Liver (tissue), 3 donors: Measurements from ENCODE around the gene NDUFB11.
"Not testable (repeated sequence)": the region's sequence is repeated elsewhere in the genome, so short reads cannot be mapped to it uniquely, and the experiment has no call there.

ENCODE experiments used
- FOXA1 ChIP-seq: IDR thresholded peaks from 2 replicates; pipeline ENCODE4 v1.6.1; 2016; ENCODE audit warnings: antibody characterized with exemption
- GABPA ChIP-seq, 2 donors: IDR thresholded peaks in 1 of 2; conservative IDR thresholded peaks in 1 of 2; 2 replicates each; pipeline ENCODE4 v1.6.1; 2016; ENCODE audit warnings: antibody characterized with exemption in 2 of 2, mild to moderate bottlenecking in 1 of 2, moderate library complexity in 1 of 2
- JUND ChIP-seq, 2 donors: IDR thresholded peaks; 2 replicates each; pipeline ENCODE4 v1.6.1; 2016; ENCODE audit warnings: antibody characterized with exemption in 2 of 2
- RAD21 ChIP-seq, 2 donors: IDR thresholded peaks; 2 replicates each; pipeline ENCODE4 v1.6.1; 2016; ENCODE audit warnings: antibody characterized with exemption in 2 of 2, mild to moderate bottlenecking in 2 of 2
- RXRA ChIP-seq, 2 donors: IDR thresholded peaks; 2 replicates each; pipeline ENCODE4 v1.6.1; 2017 to 2018; ENCODE audit warnings: antibody characterized with exemption in 2 of 2, mild to moderate bottlenecking in 1 of 2
- SP1 ChIP-seq: IDR thresholded peaks from 2 replicates; pipeline ENCODE4 v1.6.1; 2018; ENCODE audit warnings: antibody characterized with exemption, mild to moderate bottlenecking
- TAF1 ChIP-seq: conservative IDR thresholded peaks from 2 replicates; pipeline ENCODE4 v1.6.1; 2016; ENCODE audit warnings: antibody characterized with exemption, mild to moderate bottlenecking
- TF ChIP-seq, protein P1 (sequence below): fragments of 150-350 bp; IDR thresholded peaks from 2 replicates; pipeline ENCODE4 v1.5.1; 2017; ENCODE audit warnings: improper control_type of control experiment, low read depth, low read length; ENCODE audit not compliant: missing input control
- TF ChIP-seq, protein P2 (sequence below): IDR thresholded peaks from 2 replicates; pipeline ENCODE4 v1.6.1; 2016; ENCODE audit warnings: antibody characterized with exemption, mild to moderate bottlenecking
- TF ChIP-seq, protein P3 (sequence below): IDR thresholded peaks from 2 replicates; pipeline ENCODE4 v1.6.1; 2016; ENCODE audit warnings: antibody characterized with exemption
- TF ChIP-seq, protein P4 (sequence below): IDR thresholded peaks from 2 replicates; pipeline ENCODE4 v1.6.1; 2016; ENCODE audit warnings: antibody characterized with exemption
- donor health status: healthy.
- donor health status: healthy.

DNA sequence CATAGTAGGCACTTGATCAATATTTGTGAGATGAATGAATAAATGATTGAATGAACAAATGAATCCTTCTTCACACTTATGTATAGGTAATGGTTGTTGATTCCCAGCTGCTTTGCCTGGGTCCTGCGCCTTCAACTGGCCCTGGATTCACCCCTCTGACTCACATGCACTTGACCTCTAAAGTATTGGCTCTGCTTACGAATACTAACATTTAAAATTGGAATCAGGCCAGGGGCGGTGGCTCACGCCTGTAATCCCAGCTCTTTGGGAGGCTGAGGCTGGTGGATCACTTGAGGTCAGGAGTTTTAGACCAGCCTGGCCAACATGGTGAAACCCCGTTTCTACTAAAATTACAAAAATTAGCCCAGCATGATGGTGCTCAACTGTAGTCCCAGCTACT, 8.9 kb downstream of the NDUFB11 start:
- TF ChIP-seq, protein P1, sequence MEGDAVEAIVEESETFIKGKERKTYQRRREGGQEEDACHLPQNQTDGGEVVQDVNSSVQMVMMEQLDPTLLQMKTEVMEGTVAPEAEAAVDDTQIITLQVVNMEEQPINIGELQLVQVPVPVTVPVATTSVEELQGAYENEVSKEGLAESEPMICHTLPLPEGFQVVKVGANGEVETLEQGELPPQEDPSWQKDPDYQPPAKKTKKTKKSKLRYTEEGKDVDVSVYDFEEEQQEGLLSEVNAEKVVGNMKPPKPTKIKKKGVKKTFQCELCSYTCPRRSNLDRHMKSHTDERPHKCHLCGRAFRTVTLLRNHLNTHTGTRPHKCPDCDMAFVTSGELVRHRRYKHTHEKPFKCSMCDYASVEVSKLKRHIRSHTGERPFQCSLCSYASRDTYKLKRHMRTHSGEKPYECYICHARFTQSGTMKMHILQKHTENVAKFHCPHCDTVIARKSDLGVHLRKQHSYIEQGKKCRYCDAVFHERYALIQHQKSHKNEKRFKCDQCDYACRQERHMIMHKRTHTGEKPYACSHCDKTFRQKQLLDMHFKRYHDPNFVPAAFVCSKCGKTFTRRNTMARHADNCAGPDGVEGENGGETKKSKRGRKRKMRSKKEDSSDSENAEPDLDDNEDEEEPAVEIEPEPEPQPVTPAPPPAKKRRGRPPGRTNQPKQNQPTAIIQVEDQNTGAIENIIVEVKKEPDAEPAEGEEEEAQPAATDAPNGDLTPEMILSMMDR: not testable (repeated sequence)
- not testable (repeated sequence) for TF ChIP-seq SP1; JUND (IDR thresholded peaks at IDR 0.05); GABPA (IDR thresholded peaks at IDR 0.05 in 1 of 2, conservative IDR thresholded peaks at IDR 0.05 in 1 of 2); FOXA1; RXRA (IDR thresholded peaks at IDR 0.05); RAD21 (IDR thresholded peaks at IDR 0.05); TAF1
- TF ChIP-seq, protein P2, sequence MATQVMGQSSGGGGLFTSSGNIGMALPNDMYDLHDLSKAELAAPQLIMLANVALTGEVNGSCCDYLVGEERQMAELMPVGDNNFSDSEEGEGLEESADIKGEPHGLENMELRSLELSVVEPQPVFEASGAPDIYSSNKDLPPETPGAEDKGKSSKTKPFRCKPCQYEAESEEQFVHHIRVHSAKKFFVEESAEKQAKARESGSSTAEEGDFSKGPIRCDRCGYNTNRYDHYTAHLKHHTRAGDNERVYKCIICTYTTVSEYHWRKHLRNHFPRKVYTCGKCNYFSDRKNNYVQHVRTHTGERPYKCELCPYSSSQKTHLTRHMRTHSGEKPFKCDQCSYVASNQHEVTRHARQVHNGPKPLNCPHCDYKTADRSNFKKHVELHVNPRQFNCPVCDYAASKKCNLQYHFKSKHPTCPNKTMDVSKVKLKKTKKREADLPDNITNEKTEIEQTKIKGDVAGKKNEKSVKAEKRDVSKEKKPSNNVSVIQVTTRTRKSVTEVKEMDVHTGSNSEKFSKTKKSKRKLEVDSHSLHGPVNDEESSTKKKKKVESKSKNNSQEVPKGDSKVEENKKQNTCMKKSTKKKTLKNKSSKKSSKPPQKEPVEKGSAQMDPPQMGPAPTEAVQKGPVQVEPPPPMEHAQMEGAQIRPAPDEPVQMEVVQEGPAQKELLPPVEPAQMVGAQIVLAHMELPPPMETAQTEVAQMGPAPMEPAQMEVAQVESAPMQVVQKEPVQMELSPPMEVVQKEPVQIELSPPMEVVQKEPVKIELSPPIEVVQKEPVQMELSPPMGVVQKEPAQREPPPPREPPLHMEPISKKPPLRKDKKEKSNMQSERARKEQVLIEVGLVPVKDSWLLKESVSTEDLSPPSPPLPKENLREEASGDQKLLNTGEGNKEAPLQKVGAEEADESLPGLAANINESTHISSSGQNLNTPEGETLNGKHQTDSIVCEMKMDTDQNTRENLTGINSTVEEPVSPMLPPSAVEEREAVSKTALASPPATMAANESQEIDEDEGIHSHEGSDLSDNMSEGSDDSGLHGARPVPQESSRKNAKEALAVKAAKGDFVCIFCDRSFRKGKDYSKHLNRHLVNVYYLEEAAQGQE: not testable (repeated sequence)
- TF ChIP-seq, protein P3, sequence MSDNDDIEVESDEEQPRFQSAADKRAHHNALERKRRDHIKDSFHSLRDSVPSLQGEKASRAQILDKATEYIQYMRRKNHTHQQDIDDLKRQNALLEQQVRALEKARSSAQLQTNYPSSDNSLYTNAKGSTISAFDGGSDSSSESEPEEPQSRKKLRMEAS: not testable (repeated sequence)
- TF ChIP-seq, protein P4, sequence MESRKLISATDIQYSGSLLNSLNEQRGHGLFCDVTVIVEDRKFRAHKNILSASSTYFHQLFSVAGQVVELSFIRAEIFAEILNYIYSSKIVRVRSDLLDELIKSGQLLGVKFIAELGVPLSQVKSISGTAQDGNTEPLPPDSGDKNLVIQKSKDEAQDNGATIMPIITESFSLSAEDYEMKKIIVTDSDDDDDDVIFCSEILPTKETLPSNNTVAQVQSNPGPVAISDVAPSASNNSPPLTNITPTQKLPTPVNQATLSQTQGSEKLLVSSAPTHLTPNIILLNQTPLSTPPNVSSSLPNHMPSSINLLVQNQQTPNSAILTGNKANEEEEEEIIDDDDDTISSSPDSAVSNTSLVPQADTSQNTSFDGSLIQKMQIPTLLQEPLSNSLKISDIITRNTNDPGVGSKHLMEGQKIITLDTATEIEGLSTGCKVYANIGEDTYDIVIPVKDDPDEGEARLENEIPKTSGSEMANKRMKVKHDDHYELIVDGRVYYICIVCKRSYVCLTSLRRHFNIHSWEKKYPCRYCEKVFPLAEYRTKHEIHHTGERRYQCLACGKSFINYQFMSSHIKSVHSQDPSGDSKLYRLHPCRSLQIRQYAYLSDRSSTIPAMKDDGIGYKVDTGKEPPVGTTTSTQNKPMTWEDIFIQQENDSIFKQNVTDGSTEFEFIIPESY: not testable (repeated sequence)
